GM12873 (cell line): ENCODE results near the gene METTL8.

Experiments used
- TF ChIP-seq, protein P1 (sequence below): IDR thresholded peaks from 2 replicates; pipeline ENCODE4 v1.5.1; 2012; ENCODE audit warnings: low read depth, mild to moderate bottlenecking, moderate library complexity, low read length, control low read depth; ENCODE audit not compliant: insufficient read depth; ENCODE audit errors: missing control alignments

Gene METTL8

DNA sequence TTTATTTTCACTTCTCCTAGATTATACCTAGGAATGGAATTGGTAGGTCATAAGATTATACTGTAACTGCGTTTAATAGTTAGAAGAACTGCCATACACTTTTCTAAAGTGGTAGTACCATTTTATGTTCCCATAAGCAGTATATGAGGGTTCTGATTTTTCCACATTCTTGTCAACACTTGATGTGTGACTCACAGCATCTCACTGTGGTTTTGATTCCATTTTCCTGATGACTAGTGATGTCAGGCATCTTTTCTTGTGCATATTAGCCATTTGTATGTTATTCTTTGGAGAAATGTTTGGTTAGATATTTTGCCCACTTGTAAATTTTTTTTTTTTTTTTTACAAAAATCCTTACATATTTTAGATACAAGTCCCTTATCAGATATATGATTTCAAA lies 2.5 kb upstream of the METTL8 start:
- TF ChIP-seq, protein P1, sequence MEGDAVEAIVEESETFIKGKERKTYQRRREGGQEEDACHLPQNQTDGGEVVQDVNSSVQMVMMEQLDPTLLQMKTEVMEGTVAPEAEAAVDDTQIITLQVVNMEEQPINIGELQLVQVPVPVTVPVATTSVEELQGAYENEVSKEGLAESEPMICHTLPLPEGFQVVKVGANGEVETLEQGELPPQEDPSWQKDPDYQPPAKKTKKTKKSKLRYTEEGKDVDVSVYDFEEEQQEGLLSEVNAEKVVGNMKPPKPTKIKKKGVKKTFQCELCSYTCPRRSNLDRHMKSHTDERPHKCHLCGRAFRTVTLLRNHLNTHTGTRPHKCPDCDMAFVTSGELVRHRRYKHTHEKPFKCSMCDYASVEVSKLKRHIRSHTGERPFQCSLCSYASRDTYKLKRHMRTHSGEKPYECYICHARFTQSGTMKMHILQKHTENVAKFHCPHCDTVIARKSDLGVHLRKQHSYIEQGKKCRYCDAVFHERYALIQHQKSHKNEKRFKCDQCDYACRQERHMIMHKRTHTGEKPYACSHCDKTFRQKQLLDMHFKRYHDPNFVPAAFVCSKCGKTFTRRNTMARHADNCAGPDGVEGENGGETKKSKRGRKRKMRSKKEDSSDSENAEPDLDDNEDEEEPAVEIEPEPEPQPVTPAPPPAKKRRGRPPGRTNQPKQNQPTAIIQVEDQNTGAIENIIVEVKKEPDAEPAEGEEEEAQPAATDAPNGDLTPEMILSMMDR: no peak

DNA sequence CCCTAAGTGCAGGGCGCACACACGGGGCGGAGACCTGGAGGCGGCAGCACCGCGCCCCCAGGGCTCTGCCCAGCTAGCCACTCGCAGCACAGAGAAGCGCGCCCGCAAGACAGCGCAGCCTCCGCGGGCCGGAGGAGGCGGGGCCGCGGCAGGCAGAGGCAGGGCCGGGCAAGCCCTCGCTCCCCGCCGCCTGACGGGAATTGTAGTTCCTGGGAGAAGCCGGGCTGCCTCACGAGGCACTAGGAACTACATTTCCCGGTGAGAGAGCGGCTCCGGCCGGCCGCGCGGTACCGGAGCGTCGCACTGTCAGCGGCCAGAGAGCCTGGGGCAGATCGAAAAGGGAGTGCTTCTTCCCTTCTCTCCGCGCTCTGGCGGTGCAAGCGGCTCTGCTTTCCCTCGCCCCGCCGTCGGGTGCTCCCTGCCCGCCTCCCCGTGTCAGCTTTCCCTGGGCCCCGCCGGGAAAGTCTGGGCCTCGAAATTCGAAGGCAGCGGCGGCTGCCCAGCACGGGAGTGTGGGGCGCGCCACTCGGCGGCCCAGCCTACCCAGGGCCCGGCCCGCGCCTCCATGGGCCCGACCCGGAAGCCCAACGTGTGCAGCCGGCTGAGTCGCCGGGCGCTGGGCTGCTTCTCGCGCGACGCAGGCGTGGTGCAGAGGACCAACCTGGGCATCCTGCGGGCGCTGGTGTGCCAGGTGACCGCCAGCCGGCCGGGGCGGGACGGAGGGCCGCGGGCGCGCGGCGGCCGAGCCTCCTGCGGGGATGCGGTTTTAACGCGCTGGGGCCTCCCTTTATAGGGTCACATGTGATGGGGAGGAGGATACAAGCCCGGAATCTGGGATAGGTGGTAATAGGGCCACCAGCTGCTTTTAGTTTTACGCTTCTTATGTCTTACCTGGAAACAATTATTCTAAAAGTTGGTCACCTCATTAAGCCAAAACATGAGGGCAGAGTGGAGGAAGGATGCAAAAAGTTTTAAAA lies 511 bp upstream of the METTL8 start, which contains the start of gene DCAF17:
Gene DCAF17 (plus strand): TSS at position 214 of the 977 bp plus-strand sequence. CDS start 352 bp downstream, at position 566.
- TF ChIP-seq, protein P1: no peak

DNA sequence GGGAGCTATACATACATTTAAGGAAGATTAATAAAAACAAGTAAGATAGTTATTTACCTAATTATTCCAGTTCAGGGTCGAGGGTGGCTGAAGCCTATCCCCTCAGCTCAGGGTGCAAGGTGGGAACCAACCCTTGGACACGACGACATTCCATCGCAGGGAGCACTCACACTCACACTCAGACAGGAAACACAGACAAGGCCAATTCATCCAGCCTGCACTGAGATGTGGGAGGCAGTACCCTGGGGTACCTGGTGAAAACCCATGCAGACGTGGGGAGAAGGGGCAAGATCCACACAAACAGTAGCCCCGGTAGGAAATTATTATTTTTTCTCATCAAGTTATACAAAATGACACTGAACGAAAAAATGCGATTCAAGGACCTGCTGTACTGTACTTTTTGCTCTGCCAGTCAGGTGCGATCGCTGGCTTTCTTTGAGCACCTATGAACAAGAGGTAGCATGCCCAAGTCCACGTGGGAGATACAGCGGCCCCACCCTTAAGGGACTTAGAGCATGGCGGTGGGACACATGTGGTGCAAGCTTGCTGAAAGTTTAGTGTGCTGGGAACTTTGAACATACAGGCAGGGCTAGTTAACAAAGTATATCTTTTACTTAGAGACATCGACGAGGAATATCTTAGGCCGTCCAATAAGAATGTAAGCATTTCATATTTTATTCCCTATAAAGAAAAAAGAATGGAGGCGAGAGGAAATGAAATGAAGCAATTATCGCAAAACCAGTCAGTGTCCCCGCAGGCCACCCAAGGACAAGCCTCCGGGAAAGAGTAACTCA lies 624 bp downstream of the METTL8 start:
- TF ChIP-seq, protein P1: no peak

DNA sequence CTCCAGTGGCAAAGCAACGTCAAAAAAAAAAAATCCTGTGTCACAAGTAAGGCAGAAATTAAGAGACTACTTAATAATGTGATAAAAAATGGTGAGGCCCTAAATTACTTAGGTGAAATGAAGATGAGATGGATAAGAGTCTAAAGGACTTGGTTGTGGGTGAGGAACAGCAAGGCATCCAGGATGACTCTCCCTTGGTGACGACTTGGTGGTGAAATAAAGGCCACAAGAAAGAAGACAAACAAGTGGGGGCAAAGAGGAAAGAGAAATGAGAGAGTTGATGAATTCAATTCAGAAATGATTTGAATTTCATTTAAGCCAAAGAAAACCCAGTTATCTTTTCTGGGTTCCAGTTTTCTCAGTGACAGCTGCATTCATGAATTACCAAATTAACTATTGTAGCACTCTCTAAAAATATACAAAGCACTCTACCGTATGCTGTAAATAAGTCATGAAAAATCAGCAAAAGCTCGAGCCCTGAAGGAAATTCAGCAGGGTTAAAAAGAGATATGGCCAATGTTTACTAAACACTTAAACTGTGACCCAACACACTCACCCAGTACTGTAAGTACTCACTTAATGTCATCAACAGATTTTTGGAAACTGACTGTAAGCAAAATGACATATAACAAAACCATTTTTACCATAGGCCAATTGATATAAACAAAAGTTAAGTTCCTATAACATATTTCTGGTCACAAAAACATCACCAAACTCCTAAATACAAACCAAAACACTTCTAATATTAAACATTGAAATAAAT lies 1.4 kb downstream of the METTL8 start:
- TF ChIP-seq, protein P1: no peak

DNA sequence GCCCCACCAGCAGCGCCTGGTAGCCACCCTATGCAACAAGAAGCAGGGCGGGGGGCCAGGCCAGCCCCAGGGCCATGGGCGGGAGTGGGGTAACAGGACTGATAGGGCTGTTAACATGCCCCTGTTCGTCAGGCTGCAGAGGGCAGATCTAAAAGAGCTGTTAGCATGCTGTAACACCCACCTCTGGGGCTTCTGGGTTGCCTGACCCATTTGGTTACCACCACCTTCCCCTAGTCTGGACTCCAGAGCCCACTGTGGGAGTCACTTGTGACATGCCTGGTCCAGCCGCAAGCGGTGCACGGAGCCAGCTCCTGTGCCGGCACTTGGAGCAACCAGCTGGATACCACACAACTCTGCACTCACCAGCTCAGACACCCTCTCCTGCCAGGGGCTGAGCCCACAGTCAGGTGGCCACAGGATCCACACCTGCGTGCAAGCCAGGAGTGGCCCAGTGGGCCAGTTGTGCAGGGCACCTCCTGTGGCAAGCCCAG lies 2.1 kb downstream of the METTL8 start:
- TF ChIP-seq, protein P1: no peak

DNA sequence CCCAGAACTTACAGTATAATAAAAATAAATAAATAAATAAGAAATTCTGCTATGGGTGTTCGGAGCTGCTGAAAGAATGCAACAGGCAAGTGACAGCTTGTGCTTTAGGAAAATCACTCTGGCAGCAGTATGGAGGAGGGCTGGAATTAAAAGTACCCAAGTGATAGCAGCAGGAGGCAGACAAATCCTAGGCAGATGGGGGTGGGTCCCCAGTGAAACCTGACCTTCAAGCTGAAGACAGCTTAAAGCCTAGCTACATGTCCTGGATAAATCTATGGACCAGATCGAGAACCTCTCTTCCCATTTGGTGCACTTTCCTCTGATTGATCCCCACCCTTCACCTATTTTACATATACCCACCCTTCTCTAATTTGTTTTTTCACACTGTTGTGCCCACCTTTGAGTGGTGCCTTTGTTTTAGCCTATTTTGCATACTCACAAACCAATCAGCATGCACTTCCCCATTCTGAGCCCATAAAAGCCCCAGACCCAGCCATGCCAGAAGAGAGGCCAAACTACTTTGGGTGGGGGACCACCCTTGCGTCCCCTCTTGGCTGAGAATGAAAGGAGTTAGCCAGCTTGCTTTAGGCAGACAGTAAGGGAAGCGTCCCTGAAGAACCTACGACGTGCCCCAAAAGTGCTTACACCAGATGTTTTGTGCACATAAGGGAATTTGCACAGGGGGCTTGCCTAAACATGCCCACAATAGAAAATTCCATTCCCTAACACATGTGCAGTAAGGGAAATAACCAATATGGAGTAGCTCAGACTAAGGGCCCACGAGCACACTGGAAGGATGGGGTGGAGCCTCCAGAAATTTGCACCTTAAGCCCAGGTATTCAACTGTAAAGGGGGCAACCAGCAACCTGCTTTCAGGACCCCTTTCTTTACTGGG lies 3.0 kb downstream of the METTL8 start:
- TF ChIP-seq, protein P1: no peak
